Lung (tissue), 12 donors: ENCODE measurements around the gene PKD2L1. TPM values are rescaled to one million over a fixed set of nuclear protein-coding genes. Genes with fewer than 3 reads are reported as not detected.

Source experiments
- ATAC-seq: fragments of 200-7000 bp; cut with Tn5 transposase; one replicate; pipeline ENCODE4 v1.9.1; 2020; ENCODE audit warnings: moderate number of reproducible peaks; ENCODE audit not compliant: insufficient read depth, low FRiP score
- DNase-seq, 3 donors: peaks; one replicate each; pipeline ENCODE4 v3.0.0-alpha.2; 2013 to 2017
- H3K27ac ChIP-seq, 2 donors: one replicate each; pipeline ENCODE4 v1.5.1; 2013; ENCODE audit warnings: mild to moderate bottlenecking in 2 of 2, moderate library complexity in 2 of 2, control low read depth in 1 of 2, inconsistent platforms in 1 of 2, low read depth in 1 of 2, low read length in 1 of 2
- H3K27me3 ChIP-seq, 3 donors: one replicate each; pipeline ENCODE4 v1.5.1; 2013; ENCODE audit warnings: low read length in 2 of 3; ENCODE audit not compliant: control insufficient read depth in 3 of 3, insufficient read depth in 3 of 3
- H3K36me3 ChIP-seq, 4 donors: one replicate each; pipeline ENCODE4 v1.5.1; 2013; ENCODE audit warnings: low read length in 4 of 4, mild to moderate bottlenecking in 1 of 4, moderate library complexity in 1 of 4; ENCODE audit not compliant: control insufficient read depth in 4 of 4, insufficient read depth in 4 of 4
- H3K4me1 ChIP-seq, 5 donors: one replicate each; pipeline ENCODE4 v1.5.1; 2013; ENCODE audit warnings: low read length in 5 of 5, mild to moderate bottlenecking in 2 of 5, moderate library complexity in 1 of 5; ENCODE audit not compliant: control insufficient read depth in 5 of 5, insufficient read depth in 5 of 5
- H3K4me3 ChIP-seq: one replicate; pipeline ENCODE4 v1.5.1; 2013; ENCODE audit warnings: mild to moderate bottlenecking, control low read depth, moderate library complexity
- H3K9ac ChIP-seq, 2 donors: one replicate each; pipeline ENCODE4 v1.5.1; 2013; ENCODE audit warnings: low read length in 2 of 2, control low read depth in 1 of 2; ENCODE audit not compliant: insufficient read depth in 1 of 2
- H3K9me3 ChIP-seq, 4 donors: one replicate each; pipeline ENCODE4 v1.5.1; 2013; ENCODE audit warnings: low read length in 3 of 4, mild to moderate bottlenecking in 1 of 4, moderate library complexity in 1 of 4; ENCODE audit not compliant: control insufficient read depth in 4 of 4, insufficient read depth in 3 of 4
- CTCF ChIP-seq: IDR thresholded peaks from 2 replicates; pipeline ENCODE4 v1.5.1; 2012; ENCODE audit warnings: mild to moderate bottlenecking; ENCODE audit errors: control extremely low read depth, extremely low read depth
- WGBS, 2 donors: extraction: QIAGEN DNeasy Blood & Tissue Kit; methylation state at CpG; one replicate each; pipeline ENCODE4 v1.1.7; 2013; 5-methylcytosine and 5-hydroxymethylcytosine counted together
- polyA plus RNA-seq, 2 donors: library from polyadenylated mRNA; stranded (reverse); fragments of 200-250 nt; gene quantifications; one replicate each; pipeline ENCODE4 v1.2.1, GENCODE V29; 2013
- total RNA-seq, 2 donors: library from RNA; depleted of rRNA in 1 of 2; stranded (reverse); fragments of >200 nt in 1 of 2; gene quantifications; one replicate each; pipeline ENCODE4 v1.2.1, GENCODE V29; 2014 to 2021
- donor health status: control.
- donor health status: control.
- donor health status: Bipolar disorder and iron deficiency.
- donor health status: healthy.
- donor health status: DM: yes; HTN: yes; CAD: no.

PKD2L1 gene
- total and polyA plus RNA-seq, 4 donors = 0.46 to 1.5 (median 1.0) TPM

GRCh38 chr10:100360234-100360633 lies 30.2 kb upstream of the PKD2L1 start:
- Histone ChIP-seq H3K9me3 (no peaks in the 10 kb centered on the region), H3K4me3 (no peak overlapping the region), H3K9ac (no peak overlapping the region), H3K27ac (no peak overlapping the region), H3K36me3 (peaks cover 0 to 15% (median 0%) of the 10 kb centered on the region in 4 donors), H3K4me1 (peaks cover 2 to 13% (median 4%) of the 10 kb centered on the region in 5 donors), H3K27me3 (no peaks in the 10 kb centered on the region)
- no peak for DNase-seq
- no peak for ATAC-seq
- no peak for TF ChIP-seq CTCF
- WGBS, 2 donors = 73 to 81% methylated on average over 6 of the region's 6 CpGs

DNA sequence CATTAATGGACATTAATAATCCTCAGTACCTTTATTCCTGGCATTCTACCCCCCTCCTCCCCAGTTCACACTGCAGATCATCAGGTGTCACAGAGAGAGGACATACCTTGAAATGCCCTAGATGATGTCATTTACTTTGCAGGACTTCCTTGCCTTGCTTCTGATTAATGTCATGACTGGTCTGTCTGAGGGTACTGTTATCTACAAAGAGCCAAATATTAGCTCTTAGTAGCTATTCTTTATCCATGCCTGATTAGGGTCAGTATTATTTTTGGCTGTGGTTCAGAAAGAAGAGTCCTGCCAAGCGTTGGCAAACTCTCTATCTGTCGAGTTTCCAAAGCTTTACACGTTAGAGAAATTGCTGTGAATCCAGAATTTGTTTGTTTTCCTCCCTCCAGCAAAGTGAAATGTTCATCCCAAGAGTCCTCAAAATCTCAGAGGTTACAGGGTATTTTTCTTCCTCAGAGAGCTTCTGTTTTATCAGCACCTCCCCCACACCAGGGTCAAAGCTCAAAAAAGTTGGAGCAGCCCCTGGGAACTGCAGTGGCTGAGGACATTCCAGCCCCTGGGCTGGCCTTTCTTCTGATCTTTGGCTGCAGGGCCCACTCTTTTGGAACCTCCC lies 29.6 kb upstream of the PKD2L1 start:
- no peak for ATAC-seq
- DNase-seq = no peak
- H3K9ac ChIP-seq = no peak overlapping the region
- 34 to 71% methylated on average over 3 of the region's 3 CpGs for WGBS, 2 donors
- no peak overlapping the region for H3K27ac ChIP-seq
- no peak overlapping the region for H3K4me3 ChIP-seq
- no peaks in the 10 kb centered on the region for H3K9me3 ChIP-seq
- TF ChIP-seq CTCF = no peak
- peaks cover 2 to 13% (median 4%) of the 10 kb centered on the region in 5 donors for H3K4me1 ChIP-seq
- H3K36me3 ChIP-seq = peaks cover 0 to 17% (median 1%) of the 10 kb centered on the region in 4 donors
- H3K27me3 ChIP-seq = no peaks in the 10 kb centered on the region

DNA sequence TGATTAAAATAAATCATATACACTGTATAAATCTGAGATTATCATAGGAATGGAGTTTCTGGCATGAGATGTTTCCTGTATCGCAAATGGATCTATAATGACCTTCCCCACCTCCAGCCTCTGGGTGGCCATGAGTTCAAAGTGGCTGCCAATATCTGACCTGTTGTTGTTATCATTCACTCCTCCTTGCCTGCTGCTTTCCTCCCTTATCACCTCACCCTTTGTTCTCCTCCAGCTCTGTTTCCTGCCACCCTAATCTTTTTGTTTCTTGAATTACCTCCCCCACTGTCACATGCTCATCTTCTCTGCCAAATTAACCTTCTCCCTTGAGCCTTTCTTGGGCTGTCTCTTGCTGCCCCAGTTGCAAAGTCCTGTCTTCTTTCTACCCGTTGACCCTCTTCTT lies 29.0 kb upstream of the PKD2L1 start:
- no peak overlapping the region for H3K9ac ChIP-seq
- H3K27me3 ChIP-seq = no peaks in the 10 kb centered on the region
- H3K9me3 ChIP-seq = no peaks in the 10 kb centered on the region
- H3K4me3 ChIP-seq = no peak overlapping the region
- peaks cover 3 to 13% (median 4%) of the 10 kb centered on the region in 5 donors for H3K4me1 ChIP-seq
- WGBS, 2 donors = 62 to 72% methylated on average over 2 of the region's 2 CpGs
- DNase-seq (no peak), ATAC-seq (no peak)
- H3K27ac ChIP-seq = peak overlapping the region in 1 of 2 donors; percentile 1
- H3K36me3 ChIP-seq = peaks cover 0 to 17% (median 1%) of the 10 kb centered on the region in 4 donors
- TF ChIP-seq CTCF = no peak
